Endothelial cell of hepatic sinusoid (primary cell): Measurements from ENCODE around the gene NCSTN.

Experiments used
- in situ Hi-C: cut with HindIII; loops from 2 replicates; pipeline ENCODE4 v1.10.0; 2017; ENCODE audit warnings: low sequenced_read_pairs

NCSTN gene

GRCh38 chr1:160342953-160343869, at the start of gene NCSTN, which contains the start of gene COPA:
TSS of gene NCSTN (plus strand) at chr1:160343383. CDS start at chr1:160343397, 14 bp downstream.
TSS of gene COPA (minus strand) at chr1:160343250. CDS start at chr1:160343170, 80 bp downstream.
- in situ Hi-C loops = no loop called here

DNA sequence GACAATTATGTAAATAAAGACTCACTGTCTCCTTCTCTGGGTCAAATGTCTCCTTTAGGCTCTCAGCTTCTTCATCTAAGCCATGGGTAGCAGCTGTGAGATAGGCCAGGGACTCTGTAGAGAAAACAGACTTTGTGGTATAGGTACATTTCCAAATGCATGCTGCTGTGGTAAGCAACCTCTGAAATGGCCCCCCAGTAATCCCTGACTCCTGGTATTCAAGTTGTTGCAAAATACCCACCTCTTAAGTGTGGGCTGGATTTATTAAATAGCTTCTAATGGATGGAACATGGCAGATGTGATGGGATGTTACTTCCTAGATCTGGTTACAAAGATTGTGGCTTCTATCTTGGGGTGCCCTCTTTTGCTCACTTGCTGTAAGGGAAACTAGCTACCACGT, 47.1 kb upstream of the NCSTN start:
- in situ Hi-C loops = no loop called here

GRCh38 chr1:160300173-160300572, 43.0 kb upstream of the NCSTN start:
- in situ Hi-C loops = no loop called here

DNA sequence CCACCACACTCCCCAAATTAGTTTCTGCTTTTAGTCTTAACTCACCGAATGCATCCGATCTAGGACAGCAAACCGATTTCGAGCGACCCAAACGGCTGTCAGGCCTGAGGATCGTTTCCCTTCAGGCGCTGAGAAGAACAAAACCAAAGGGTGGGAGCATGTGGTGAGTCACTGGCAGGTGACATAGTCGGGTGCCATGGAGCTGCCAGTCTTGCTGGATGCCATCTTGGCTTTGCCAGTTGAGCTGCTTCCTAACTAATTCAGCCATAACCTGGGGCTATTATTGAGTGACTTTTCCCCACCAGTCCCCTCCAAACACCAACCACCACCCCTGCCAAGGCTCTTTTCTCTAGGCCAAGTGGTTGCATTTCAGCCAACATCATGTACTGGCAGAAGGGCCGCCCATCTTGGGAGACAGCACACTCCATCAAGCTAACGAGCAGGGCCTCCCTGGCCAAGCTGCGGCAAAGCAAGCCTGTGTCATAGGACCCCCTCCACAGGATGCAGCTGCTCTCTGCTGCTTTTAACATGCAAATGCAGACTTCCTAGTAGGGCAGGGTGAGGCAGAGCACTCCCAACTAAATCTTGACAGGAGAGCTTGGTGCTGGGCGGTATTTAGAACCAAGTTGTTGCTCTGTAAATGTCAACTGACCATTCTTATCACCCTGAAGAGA, 35.9 kb upstream of the NCSTN start:
- in situ Hi-C loops = no loop called here

- in situ Hi-C loops = no loop called here
Observed at GRCh38 chr1:160308451-160309184, 34.6 kb upstream of the NCSTN start.

DNA sequence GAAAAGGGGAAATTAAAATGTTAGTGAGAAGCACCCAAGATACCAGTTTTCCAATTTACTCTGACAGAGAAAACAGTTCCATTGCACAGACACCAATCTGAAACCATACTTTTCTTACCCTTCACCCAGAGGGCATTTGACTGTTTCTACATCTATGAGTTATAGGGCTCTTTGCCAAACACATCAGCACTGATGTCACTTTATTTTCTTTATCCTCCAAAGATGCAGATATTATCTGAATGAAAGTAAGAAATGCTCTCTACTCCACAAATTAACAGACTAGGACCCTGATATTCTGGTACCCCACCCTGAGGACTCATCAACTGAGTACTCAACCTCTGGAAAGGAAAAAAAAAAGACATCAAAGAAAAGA, 34.0 kb upstream of the NCSTN start:
- in situ Hi-C loops = no loop called here

DNA sequence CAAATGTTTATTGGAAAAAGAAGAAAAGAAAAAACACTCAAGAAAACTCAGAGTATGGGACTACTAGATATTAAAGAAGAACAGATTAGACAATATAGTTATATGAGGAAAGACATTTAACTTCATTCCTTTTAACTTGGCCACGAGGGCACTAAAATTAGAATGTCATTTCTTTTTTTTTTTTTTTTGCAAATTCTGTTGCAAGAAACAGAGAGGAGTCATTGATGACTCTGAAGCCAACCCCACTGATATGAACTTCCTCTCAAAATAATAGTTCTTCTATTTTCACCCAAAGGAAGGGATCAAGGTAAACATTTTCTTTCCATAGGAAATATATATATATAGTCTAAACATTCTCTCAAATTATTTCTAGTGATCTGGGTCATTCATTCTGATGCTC, 33.6 kb upstream of the NCSTN start:
- in situ Hi-C loops = no loop called here

GRCh38 chr1:160315359-160315758, 27.8 kb upstream of the NCSTN start:
- in situ Hi-C loops = no loop called here

GRCh38 chr1:160322831-160323230, 20.4 kb upstream of the NCSTN start:
- in situ Hi-C loops = no loop called here

DNA sequence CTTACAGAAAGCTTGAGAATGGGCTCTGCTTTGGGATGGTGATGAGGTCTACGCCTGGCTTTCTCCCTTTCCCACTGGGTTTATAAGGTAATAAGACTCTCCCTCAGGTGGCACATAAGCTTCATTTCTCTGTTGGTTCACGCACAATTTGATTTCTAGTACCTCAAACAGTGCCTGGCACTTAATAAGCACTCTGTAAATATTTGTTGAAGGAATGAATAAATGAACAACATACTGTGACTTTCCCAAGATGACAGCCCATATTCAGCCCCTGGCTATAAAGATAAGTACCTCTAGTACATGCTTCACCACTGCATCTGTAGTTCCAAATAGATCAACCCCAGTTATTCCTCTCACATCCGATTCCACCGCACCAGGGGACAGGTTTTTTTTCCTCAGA, 17.9 kb upstream of the NCSTN start:
- in situ Hi-C loops = loop anchor here (5.0 kb wide), 1 partner anchor 33 kb away; no protein-coding TSS in a partner anchor

DNA sequence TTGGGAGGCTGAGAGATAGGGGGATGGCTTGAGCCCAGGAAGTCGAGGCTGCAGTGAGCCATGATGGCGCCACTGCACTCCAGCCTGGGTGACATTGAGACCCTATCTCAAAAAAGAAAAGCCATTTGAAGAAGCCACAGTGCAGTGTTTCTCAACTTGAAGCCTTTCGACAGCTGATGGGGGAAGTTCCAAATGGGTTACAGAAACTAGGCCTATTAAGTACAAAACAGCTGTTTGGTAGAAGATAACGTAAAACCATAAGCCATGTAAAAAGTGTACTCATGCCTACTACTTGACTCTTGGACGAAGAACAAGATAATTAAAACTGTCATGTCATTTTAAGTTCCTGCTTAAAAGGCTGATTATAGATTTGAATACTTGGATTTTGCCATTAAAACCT, 16.8 kb upstream of the NCSTN start:
- in situ Hi-C loops = loop anchor here (5.0 kb wide), 1 partner anchor 34 kb away; no protein-coding TSS in a partner anchor

GRCh38 chr1:160328184-160328583, 15.0 kb upstream of the NCSTN start:
- in situ Hi-C loops = loop anchor here (5.0 kb wide), 1 partner anchor 36 kb away; no protein-coding TSS in a partner anchor

DNA sequence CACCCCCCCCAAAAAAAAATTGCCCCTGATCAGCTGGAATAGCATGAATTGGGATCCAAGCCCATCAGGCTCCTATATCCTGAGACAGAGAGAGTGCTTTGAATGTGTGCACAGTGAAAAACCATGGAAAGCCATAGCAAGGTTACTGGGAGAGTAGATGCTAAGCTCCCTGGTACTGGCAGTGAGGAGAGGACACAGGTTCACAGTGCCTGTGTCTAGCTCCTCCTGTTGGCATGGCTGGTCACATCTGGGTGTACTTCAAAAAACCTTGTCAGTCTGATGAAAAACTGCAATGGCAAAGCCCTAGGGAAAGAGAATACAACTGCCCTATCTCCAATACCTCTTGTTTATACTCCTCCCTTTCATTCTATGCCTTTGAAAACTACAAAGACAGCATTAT, 13.1 kb upstream of the NCSTN start:
- in situ Hi-C loops = no loop called here

DNA sequence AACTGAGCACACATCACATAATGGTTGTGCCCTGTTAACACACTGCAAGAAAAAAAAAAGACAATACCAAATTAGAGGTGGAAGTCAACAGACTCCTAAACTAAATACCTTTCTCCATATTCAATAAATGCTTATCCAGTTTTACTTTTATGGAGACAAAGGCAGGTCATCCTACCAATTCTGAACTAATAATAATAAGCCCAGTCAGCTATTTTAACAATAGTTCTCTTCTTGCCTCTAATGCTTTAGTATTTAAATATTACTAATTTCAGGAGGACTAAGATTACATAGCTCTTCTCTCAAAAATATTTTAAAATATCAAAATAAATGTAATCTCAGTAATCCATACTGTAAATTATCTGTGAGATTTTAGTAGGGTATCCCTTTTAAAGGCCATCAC, 10.7 kb upstream of the NCSTN start:
- in situ Hi-C loops = no loop called here

DNA sequence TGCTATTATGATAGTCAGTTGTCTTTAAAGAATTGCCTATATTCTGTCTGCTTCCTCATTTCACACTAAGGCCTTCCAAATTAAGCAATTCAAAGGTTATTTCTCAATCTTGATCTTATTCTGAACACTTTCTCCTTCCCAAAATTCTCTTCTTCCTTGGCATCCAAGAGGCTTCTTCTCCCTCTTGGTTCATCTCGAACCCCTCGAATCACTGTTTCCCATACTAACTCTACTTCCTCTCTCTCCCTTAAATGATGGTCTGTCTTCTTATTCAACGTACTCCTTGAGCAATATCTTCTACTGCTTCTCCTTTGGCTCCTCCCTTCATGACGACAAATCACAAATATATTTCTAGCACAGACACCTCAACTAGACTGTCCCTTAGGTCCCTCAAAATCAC, 4.6 kb upstream of the NCSTN start:
- in situ Hi-C loops = no loop called here

DNA sequence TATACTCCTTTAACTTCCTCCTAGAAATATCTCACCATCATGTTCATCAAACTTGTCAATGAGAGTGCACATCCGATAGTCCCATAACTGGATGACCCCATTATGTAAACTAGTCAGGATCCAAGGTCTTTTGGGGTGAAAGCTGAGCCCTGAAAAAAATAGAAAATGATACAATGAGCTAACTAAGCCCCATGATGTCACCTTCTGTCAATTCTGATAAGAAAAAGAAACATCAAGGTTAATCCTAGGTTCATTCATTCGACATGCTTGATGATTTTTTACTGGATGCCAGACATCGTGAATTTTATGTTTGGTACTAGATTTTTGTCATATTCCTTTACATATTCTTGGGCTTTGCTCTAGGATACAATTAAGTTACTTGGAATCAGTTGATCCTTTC, 3.0 kb upstream of the NCSTN start:
- in situ Hi-C loops = no loop called here

DNA sequence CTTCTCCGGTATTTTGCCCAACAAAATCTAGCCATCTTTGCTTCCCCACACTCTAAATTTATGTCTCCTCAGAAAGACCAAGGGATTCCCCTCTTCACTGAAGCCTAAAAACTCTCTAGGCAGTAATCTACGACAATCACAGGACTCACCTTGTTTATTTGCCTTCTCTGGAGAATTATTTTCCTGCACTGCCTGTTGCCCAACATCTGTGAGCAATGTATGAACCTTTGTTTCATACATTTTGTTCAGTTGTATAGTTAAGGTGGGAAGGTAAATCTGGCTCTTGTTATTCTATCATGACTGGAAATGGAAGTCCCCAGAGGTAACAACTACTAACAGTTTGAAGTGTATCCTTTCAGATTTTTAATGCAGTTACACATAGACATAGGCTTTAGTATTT, 2.3 kb upstream of the NCSTN start:
- in situ Hi-C loops = no loop called here

- in situ Hi-C loops = no loop called here
Observed at GRCh38 chr1:160342526-160342925, 657 bp upstream of the NCSTN start.

DNA sequence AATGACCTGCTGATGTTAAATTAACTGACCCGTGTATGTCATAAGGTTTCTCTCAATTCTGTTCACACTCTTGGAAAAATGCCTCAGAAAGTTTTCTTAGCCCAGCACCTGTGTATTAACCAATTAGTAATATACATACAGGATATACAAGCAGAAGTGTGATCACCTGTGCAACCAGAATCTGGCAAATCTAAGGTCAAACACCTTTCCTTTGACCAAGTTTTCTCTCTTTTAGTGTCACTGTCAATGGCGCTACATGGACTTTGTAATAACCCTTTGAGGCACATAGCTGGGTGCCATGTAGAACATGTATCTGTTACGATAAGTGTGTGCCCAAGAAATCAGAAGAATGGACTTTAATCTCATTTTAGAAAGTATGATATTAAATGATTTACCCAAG, 1.1 kb downstream of the NCSTN start:
- in situ Hi-C loops = no loop called here

- in situ Hi-C loops = no loop called here
Observed at GRCh38 chr1:160344936-160345335, 1.8 kb downstream of the NCSTN start.

GRCh38 chr1:160346463-160346862, 3.3 kb downstream of the NCSTN start:
- in situ Hi-C loops = no loop called here
